Measurements from ENCODE around the gene EDARADD.

DNA sequence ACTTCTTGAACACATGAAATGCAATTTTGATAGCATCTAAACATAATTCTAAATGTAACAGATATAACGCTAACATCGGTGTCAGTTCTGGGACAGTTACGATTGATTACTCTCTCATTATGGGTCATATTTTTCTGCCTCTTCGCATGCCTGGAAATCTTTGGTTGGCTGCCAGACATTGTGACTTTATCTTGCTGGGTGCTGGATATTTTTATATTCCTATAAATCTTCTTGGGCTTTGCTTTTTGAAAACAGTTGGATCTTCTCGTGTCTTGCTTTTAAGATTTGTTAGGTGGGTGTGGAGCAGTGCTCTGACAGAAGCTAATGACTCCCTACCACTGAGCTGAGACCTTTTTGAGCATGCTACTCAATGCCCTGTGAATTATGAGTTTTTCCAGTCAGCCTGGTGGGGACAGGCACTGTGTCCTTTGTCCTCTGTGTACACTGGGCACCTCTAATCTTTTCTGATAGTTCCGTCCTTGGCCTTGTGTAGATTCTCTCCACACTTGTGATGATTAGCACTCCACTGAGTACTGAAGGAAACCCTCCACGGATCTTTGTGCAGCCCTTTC, 28.0 kb upstream of the EDARADD start:
- TF ChIP-seq, protein P1, sequence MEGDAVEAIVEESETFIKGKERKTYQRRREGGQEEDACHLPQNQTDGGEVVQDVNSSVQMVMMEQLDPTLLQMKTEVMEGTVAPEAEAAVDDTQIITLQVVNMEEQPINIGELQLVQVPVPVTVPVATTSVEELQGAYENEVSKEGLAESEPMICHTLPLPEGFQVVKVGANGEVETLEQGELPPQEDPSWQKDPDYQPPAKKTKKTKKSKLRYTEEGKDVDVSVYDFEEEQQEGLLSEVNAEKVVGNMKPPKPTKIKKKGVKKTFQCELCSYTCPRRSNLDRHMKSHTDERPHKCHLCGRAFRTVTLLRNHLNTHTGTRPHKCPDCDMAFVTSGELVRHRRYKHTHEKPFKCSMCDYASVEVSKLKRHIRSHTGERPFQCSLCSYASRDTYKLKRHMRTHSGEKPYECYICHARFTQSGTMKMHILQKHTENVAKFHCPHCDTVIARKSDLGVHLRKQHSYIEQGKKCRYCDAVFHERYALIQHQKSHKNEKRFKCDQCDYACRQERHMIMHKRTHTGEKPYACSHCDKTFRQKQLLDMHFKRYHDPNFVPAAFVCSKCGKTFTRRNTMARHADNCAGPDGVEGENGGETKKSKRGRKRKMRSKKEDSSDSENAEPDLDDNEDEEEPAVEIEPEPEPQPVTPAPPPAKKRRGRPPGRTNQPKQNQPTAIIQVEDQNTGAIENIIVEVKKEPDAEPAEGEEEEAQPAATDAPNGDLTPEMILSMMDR (IDR thresholded peaks at IDR 0.05), result no peak
- TF ChIP-seq POLR2A (IDR thresholded peaks at IDR 0.05), result no peak

All from thyroid gland (tissue), 4 donors.